Measurements from ENCODE around the gene OPN3. TPM values are rescaled to one million over a fixed set of nuclear protein-coding genes. Genes with fewer than 3 reads are reported as not detected.

OPN3 gene
- total RNA-seq, 4 donors from 2014 or later = 4.6 to 9.6 (median 5.8) TPM

DNA sequence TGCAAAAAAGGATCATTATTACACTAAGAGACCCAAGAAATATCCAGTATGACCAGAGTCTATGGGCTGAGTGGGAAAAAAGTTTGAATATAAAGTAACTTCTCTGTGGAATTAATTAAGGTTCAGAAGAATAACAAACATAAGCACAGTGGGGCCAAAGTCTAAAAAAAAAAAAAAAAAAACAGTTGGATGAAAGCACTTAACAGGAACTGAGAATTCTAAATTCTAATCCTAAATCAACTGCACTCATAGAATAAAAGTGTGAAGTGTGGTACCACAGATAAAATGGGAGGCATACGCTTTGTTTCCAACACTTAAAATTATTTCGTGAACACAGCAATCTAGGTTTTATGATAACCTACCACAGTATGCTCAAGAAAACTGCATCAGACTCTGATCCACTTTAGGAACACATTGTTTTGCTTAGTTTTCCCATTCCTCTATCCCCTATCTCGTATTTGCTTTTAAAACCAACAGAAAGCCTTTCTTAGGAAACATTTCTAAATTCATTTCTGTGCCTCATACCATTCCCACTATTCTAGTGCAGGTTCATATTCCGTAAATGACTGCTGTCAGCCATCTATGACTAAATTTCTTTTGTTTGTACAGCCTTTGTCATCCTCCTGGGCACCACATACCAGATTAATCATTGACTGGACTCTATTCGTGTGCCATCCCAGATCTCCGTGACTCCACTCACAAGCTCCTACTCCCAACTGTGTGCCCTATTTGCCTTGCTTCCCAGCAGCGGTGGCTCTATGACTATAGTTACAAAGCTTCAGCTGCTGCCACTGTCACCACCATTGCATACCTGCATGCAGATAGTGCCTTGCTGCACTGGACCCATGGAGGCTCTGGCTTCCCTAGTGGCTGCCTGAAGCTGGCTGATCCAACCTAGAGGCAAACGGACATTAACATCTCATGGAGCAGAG lies 24.9 kb downstream of the OPN3 start:
- H3K27ac ChIP-seq = no peak overlapping the region
- H3K4me1 ChIP-seq = no peaks in the 10 kb centered on the region
- H3K36me3 ChIP-seq = no peaks in the 10 kb centered on the region
- TF ChIP-seq POLR2A (IDR thresholded peaks at IDR 0.05) = no peak
- TF ChIP-seq, protein P1, sequence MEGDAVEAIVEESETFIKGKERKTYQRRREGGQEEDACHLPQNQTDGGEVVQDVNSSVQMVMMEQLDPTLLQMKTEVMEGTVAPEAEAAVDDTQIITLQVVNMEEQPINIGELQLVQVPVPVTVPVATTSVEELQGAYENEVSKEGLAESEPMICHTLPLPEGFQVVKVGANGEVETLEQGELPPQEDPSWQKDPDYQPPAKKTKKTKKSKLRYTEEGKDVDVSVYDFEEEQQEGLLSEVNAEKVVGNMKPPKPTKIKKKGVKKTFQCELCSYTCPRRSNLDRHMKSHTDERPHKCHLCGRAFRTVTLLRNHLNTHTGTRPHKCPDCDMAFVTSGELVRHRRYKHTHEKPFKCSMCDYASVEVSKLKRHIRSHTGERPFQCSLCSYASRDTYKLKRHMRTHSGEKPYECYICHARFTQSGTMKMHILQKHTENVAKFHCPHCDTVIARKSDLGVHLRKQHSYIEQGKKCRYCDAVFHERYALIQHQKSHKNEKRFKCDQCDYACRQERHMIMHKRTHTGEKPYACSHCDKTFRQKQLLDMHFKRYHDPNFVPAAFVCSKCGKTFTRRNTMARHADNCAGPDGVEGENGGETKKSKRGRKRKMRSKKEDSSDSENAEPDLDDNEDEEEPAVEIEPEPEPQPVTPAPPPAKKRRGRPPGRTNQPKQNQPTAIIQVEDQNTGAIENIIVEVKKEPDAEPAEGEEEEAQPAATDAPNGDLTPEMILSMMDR (IDR thresholded peaks at IDR 0.05 in 4 of 5, conservative IDR thresholded peaks at IDR 0.05 in 1 of 5) = no peak
- ATAC-seq (no peak), DNase-seq (no peak)
- no peaks in the 10 kb centered on the region for H3K27me3 ChIP-seq
- no peak overlapping the region for H3K4me3 ChIP-seq
- intact Hi-C loops (cut with DNase I; ENCODE audit: low total_unique reads) (loop anchor here (10.0 kb wide), 1 partner anchor 379 kb away; the partner anchor contains the start of gene MAP1LC3C), in situ Hi-C loops (cut with MboI; ENCODE audit: low sequenced_read_pairs in 4 of 4) (loop anchor here (10.0 to 25.0 kb wide), 3 partner anchors 222 to 397 kb away; partner anchors contain the start of genes EXO1 (in 2 of the 4) and MAP1LC3C (in 1 of the 4))
- H3K9me3 ChIP-seq = no peaks in the 10 kb centered on the region

DNA sequence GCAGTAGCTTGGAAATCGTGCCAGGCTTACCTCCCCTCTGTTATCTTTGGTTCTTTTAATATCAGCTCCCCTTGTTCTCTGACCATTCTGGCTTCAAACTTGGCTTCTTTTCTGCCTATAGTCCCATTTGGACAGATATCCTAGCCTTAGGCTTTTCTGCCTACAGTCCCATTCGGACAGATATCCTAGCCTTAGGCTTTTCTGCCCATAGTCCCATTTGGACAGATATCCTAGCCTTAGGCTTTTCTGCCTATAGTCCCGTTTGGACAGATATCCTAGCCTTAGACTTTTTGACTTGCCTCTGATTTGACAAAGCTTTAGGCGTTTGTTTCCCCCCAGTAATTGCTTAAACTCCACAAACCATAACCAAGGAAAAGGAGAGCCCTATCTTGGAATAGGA lies 25.6 kb downstream of the OPN3 start:
- DNase-seq = no peak

GRCh38 chr1:241614144-241614543 lies 26.0 kb downstream of the OPN3 start:
- Histone ChIP-seq H3K27ac (no peak overlapping the region), H3K9me3 (no peaks in the 10 kb centered on the region), H3K27me3 (no peaks in the 10 kb centered on the region), H3K4me3 (no peak overlapping the region), H3K4me1 (no peaks in the 10 kb centered on the region), H3K36me3 (no peaks in the 10 kb centered on the region)
- intact Hi-C loops (cut with DNase I; ENCODE audit: low total_unique reads) = loop anchor here (5.0 to 10.0 kb wide), 3 partner anchors 233 to 403 kb away; partner anchors contain the start of genes EXO1 and MAP1LC3C
- DNase-seq (no peak), ATAC-seq (no peak)
- TF ChIP-seq, protein P1 (IDR thresholded peaks at IDR 0.05 in 4 of 5, conservative IDR thresholded peaks at IDR 0.05 in 1 of 5) = no peak
- TF ChIP-seq POLR2A (IDR thresholded peaks at IDR 0.05) = no peak
- in situ Hi-C loops (cut with MboI; ENCODE audit: low sequenced_read_pairs in 4 of 4) = loop anchor here (10.0 to 25.0 kb wide), 3 partner anchors 223 to 398 kb away; partner anchors contain the start of genes EXO1 (in 2 of the 4) and MAP1LC3C (in 1 of the 4)

More for the DNA sequence above, 25.6 kb downstream of the OPN3 start:
- intact Hi-C loops (cut with DNase I; ENCODE audit: low total_unique reads) = loop anchor here (5.0 to 10.0 kb wide), 3 partner anchors 233 to 403 kb away; partner anchors contain the start of genes EXO1 and MAP1LC3C
- in situ Hi-C loops (cut with MboI; ENCODE audit: low sequenced_read_pairs in 4 of 4) = loop anchor here (10.0 to 25.0 kb wide), 3 partner anchors 223 to 398 kb away; partner anchors contain the start of genes EXO1 (in 2 of the 4) and MAP1LC3C (in 1 of the 4)
- H3K4me3 ChIP-seq = no peak overlapping the region
- ATAC-seq = no peak
- no peaks in the 10 kb centered on the region for H3K4me1 ChIP-seq
- H3K36me3 ChIP-seq = no peaks in the 10 kb centered on the region
- H3K27me3 ChIP-seq = no peaks in the 10 kb centered on the region
- no peaks in the 10 kb centered on the region for H3K9me3 ChIP-seq
- TF ChIP-seq POLR2A (IDR thresholded peaks at IDR 0.05) = no peak
- TF ChIP-seq, protein P1 (IDR thresholded peaks at IDR 0.05 in 4 of 5, conservative IDR thresholded peaks at IDR 0.05 in 1 of 5) = no peak
- H3K27ac ChIP-seq = no peak overlapping the region

DNA sequence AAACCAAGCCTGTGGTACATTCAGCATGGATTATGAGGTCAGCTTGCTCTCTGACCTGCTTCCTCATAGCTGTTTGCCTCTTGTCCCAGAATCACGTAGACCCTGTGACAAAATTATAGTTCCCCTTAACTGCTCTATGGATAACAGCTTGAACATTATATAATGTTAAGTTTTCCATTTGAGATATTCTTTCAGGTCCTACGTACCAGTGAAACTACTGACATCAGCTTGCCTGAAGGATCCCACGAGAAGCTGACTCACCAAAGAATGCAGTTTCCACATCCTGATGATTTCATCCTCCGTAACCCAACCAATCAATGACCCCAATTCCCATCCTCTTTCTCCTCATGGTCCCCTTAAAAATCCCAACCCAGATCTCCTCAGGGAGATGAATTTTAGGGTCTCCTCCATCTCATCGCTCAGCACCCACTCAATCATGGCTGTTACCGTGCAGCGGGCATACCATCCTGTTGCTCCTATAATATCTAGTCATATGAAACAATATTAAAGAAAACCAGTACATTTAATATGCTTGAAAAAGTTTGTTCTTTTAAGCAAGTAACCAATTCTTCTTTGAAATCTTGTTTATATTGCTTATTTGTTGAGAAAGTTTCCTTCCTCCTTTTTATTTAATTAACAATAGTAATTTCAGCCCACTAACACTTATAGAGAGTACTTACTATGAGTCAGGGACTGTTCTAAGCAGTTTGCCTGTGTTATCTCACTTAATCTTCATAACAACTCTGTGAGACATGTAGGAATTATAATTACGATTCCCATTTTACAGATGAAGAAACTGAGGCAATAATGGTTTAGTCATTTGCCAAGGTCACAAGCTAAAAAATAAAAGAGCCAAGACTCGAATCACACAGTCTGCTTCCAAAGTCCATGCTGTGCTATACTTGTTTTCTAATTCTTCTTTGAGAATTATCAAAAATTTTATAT lies 27.4 kb downstream of the OPN3 start:
- in situ Hi-C loops (cut with MboI; ENCODE audit: low sequenced_read_pairs in 4 of 4) (loop anchor here (10.0 to 25.0 kb wide), 3 partner anchors 224 to 399 kb away; partner anchors contain the start of genes EXO1 (in 2 of the 4) and MAP1LC3C (in 1 of the 4)), intact Hi-C loops (cut with DNase I; ENCODE audit: low total_unique reads) (loop anchor here (5.0 to 10.0 kb wide), 3 partner anchors 234 to 404 kb away; partner anchors contain the start of genes EXO1 and MAP1LC3C)
- H3K27ac ChIP-seq = no peak overlapping the region

More for the DNA sequence above, 27.4 kb downstream of the OPN3 start:
- no peaks in the 10 kb centered on the region for H3K4me1 ChIP-seq
- TF ChIP-seq, protein P1 (IDR thresholded peaks at IDR 0.05 in 4 of 5, conservative IDR thresholded peaks at IDR 0.05 in 1 of 5) = no peak
- no peak for TF ChIP-seq POLR2A (IDR thresholded peaks at IDR 0.05)
- ATAC-seq (no peak), DNase-seq (no peak)
- H3K9me3 ChIP-seq = no peaks in the 10 kb centered on the region
- no peaks in the 10 kb centered on the region for H3K36me3 ChIP-seq
- no peak overlapping the region for H3K4me3 ChIP-seq
- H3K27me3 ChIP-seq = no peaks in the 10 kb centered on the region
